IMR-90 (cell line): ENCODE results near the gene ANKUB1. TPM values are rescaled to one million over a fixed set of nuclear protein-coding genes. Genes with fewer than 3 reads are reported as not detected.

Experiments used
- ATAC-seq: fragments of 200-7000 bp; cut with Tn5 transposase; 2 replicates; pipeline ENCODE4 v1.9.1; 2020; ENCODE audit warnings: low read depth, mild to moderate bottlenecking, moderate library complexity
- BruUV-seq: library from RNA; stranded (reverse); fragments of 400-500 nt; replicated peaks from 2 replicates; lab custom pipeline; 2021; lab: Mats Ljungman, UMichigan
- CTCF ChIA-PET: fragments of 300-600 bp; formaldehyde crosslinking; extraction: SDS; loops from one replicate; lab custom pipeline; 2021; ENCODE audit warnings: antibody characterized with exemption; lab: Yijun Ruan, JAX
- POLR2A ChIA-PET: fragments of 300-600 bp; sonication (Branson Sonifier 250); formaldehyde crosslinking; loops from one replicate; lab custom pipeline; 2022; ENCODE audit warnings: antibody characterized with exemption; ENCODE audit not compliant: unreplicated experiment; lab: Charles Lee
- DNase-seq: peaks from one replicate; pipeline ENCODE4 v3.0.0; 2013
- H2AFZ ChIP-seq: replicated peaks from 2 replicates; pipeline ENCODE3; 2013; ENCODE audit warnings: low read length, mild to moderate bottlenecking; ENCODE audit not compliant: poor library complexity
- H2AK5ac ChIP-seq: 2 replicates; pipeline ENCODE4 v1.6.1; 2013; ENCODE audit warnings: low read depth, low read length, inconsistent platforms
- H2AK9ac ChIP-seq: replicated peaks from 2 replicates; pipeline ENCODE3; 2013; ENCODE audit warnings: mild to moderate bottlenecking, low read depth, low read length, moderate library complexity; ENCODE audit not compliant: poor library complexity
- H2BK120ac ChIP-seq: 2 replicates; pipeline ENCODE4 v1.6.1; 2013; ENCODE audit warnings: low read depth, low read length, inconsistent platforms
- H2BK15ac ChIP-seq: 3 replicates; pipeline ENCODE4 v1.6.1; 2013; ENCODE audit warnings: low read depth, low read length, inconsistent platforms
- H2BK20ac ChIP-seq: 2 replicates; pipeline ENCODE4 v1.6.1; 2013; ENCODE audit warnings: low read depth, mild to moderate bottlenecking, inconsistent platforms, low read length, moderate library complexity
- H2BK5ac ChIP-seq: 2 replicates; pipeline ENCODE4 v1.6.1; 2013; ENCODE audit warnings: mild to moderate bottlenecking, low read depth, low read length, inconsistent platforms; ENCODE audit not compliant: poor library complexity, severe bottlenecking
- H3K14ac ChIP-seq: replicated peaks from 2 replicates; pipeline ENCODE4 v1.6.1; 2013; ENCODE audit warnings: low read depth, low read length, inconsistent platforms
- H3K18ac ChIP-seq: 2 replicates; pipeline ENCODE4 v1.6.1; 2013; ENCODE audit warnings: low read depth, low read length, control low read depth
- H3K23ac ChIP-seq: 2 replicates; pipeline ENCODE4 v1.6.1; 2013; ENCODE audit warnings: low read depth, low read length, inconsistent platforms
- H3K27ac ChIP-seq: 2 replicates; pipeline ENCODE4 v1.5.1; 2013; ENCODE audit warnings: mild to moderate bottlenecking, control low read depth, low read length; ENCODE audit not compliant: insufficient read depth
- H3K27me3 ChIP-seq: 2 replicates; pipeline ENCODE4 v1.6.1; 2013; ENCODE audit warnings: low read length; ENCODE audit not compliant: control insufficient read depth, insufficient read depth
- H3K36me3 ChIP-seq: 2 replicates; pipeline ENCODE4 v1.6.1; 2013; ENCODE audit warnings: low read length, mixed read lengths; ENCODE audit not compliant: control insufficient read depth, insufficient read depth
- H3K4ac ChIP-seq: 2 replicates; pipeline ENCODE4 v1.6.1; 2013; ENCODE audit warnings: low read depth, low read length, inconsistent platforms
- H3K4me1 ChIP-seq: 2 replicates; pipeline ENCODE4 v1.6.1; 2013; ENCODE audit warnings: low read length, mixed read lengths; ENCODE audit not compliant: control insufficient read depth, insufficient read depth
- H3K4me2 ChIP-seq: 2 replicates; pipeline ENCODE4 v1.6.1; 2013; ENCODE audit warnings: low read depth, mild to moderate bottlenecking, control low read depth, low read length, moderate library complexity
- H3K4me3 ChIP-seq: 2 replicates; pipeline ENCODE4 v1.5.1; 2013; ENCODE audit warnings: low read depth, mild to moderate bottlenecking, control low read depth, low read length, moderate library complexity; ENCODE audit not compliant: insufficient read depth
- H3K56ac ChIP-seq: 2 replicates; pipeline ENCODE4 v1.6.1; 2013; ENCODE audit warnings: low read length, inconsistent platforms; ENCODE audit not compliant: insufficient read depth; ENCODE audit errors: extremely low read depth
- H3K79me1 ChIP-seq, 2 experiments: 2 replicates each; pipeline ENCODE4 v1.6.1; 2013; ENCODE audit warnings: low read length in 2 of 2, inconsistent platforms in 1 of 2, low read depth in 1 of 2
- H3K9ac ChIP-seq: 2 replicates; pipeline ENCODE4 v1.6.1; 2013; ENCODE audit warnings: low read depth, low read length, control low read depth
- H3K9me1 ChIP-seq: 2 replicates; pipeline ENCODE4 v1.6.1; 2013; ENCODE audit warnings: low read length, inconsistent platforms; ENCODE audit not compliant: insufficient read depth
- H3K9me3 ChIP-seq: 2 replicates; pipeline ENCODE4 v1.6.1; 2013; ENCODE audit warnings: low read length; ENCODE audit not compliant: control insufficient read depth, insufficient read depth
- H4K20me1 ChIP-seq: 2 replicates; pipeline ENCODE4 v1.6.1; 2013; ENCODE audit warnings: low read length, inconsistent platforms; ENCODE audit not compliant: insufficient read depth
- H4K5ac ChIP-seq: 2 replicates; pipeline ENCODE4 v1.6.1; 2013; ENCODE audit warnings: mild to moderate bottlenecking, low read depth, low read length, control low read depth
- H4K8ac ChIP-seq, 2 experiments: 2 replicates each; pipeline ENCODE4 v1.6.1; 2013; ENCODE audit warnings: low read depth in 2 of 2, low read length in 2 of 2, control low read depth in 1 of 2, inconsistent platforms in 1 of 2
- H4K91ac ChIP-seq: 2 replicates; pipeline ENCODE4 v1.6.1; 2013; ENCODE audit warnings: low read depth, low read length, inconsistent platforms; ENCODE audit not compliant: insufficient read depth
- BHLHE40 ChIP-seq: fragments of 150-350 bp; IDR thresholded peaks from 2 replicates; pipeline ENCODE4 v1.6.1; 2016; ENCODE audit warnings: mild to moderate bottlenecking, low read depth, low read length
- FOS ChIP-seq: fragments of 150-350 bp; IDR thresholded peaks from 2 replicates; pipeline ENCODE4 v1.6.1; 2016; ENCODE audit warnings: low read depth, low read length
- MAFK ChIP-seq: IDR thresholded peaks from 2 replicates; pipeline ENCODE4 v1.6.1; 2012; ENCODE audit warnings: low read depth, low read length, improper control_type of control experiment
- MXI1 ChIP-seq: IDR thresholded peaks from 2 replicates; pipeline ENCODE4 v1.6.1; 2012; ENCODE audit warnings: low read depth, mild to moderate bottlenecking, low read length, moderate library complexity, borderline replicate concordance
- POLR2A ChIP-seq: IDR thresholded peaks from 2 replicates; pipeline ENCODE4 v1.6.1; 2012; ENCODE audit warnings: mild to moderate bottlenecking, low read depth, low read length
- RFX5 ChIP-seq: IDR thresholded peaks from 2 replicates; pipeline ENCODE4 v1.8.0; 2012; ENCODE audit warnings: low read depth, mild to moderate bottlenecking, low read length, moderate library complexity
- SMC3 ChIP-seq: fragments of 150-350 bp; IDR thresholded peaks from 2 replicates; pipeline ENCODE4 v1.6.1; 2016; ENCODE audit warnings: low read depth, mild to moderate bottlenecking, antibody characterized with exemption, low read length, moderate library complexity
- dilution Hi-C: fragments of 300-500 bp; cut with HindIII; formaldehyde crosslinking; loops from one replicate; pipeline ENCODE4 v1.14.3; 2018; ENCODE audit warnings: low sequenced_read_pairs; ENCODE audit not compliant: unreplicated experiment
- in situ Hi-C: fragments of 300-500 bp; cut with MboI; formaldehyde crosslinking; loops from 3 replicates; pipeline ENCODE4 v1.14.3; 2019; ENCODE audit warnings: low sequenced_read_pairs, inconsistent platforms, mixed read lengths
- intact Hi-C: fragments of 100-400 bp; cut with micrococcal nuclease; formaldehyde crosslinking; loops from 2 replicates; pipeline ENCODE4 v1.10.0; 2022
- polyA plus RNA-seq, 3 experiments: library from polyadenylated mRNA; depleted of rRNA; stranded (reverse); fragments of >200 nt; gene quantifications; 2 replicates each; pipeline ENCODE4 v1.2.3, GENCODE V29; 2012; ENCODE audit warnings: low replicate concordance in 1 of 3
- total RNA-seq: library from RNA; depleted of rRNA; stranded (reverse); fragments of >200 nt; gene quantifications from 2 replicates; pipeline ENCODE4 v1.2.3, GENCODE V29; 2012
- TF ChIP-seq, protein P1 (sequence below): fragments of 150-350 bp; IDR thresholded peaks from 2 replicates; pipeline ENCODE4 v1.6.1; 2016; ENCODE audit warnings: low read depth, mild to moderate bottlenecking, low read length, moderate library complexity, borderline replicate concordance

ANKUB1 gene
- total and polyA plus RNA-seq, 2 of the 4 experiments (the other 2 are of a cell fraction): not detected

GRCh38 chr3:149736953-149737205, 55.5 kb downstream of the ANKUB1 start:
- peaks cover 3% of the 10 kb centered on the region for H3K36me3 ChIP-seq
- no peak overlapping the region for H3K56ac ChIP-seq
- no peaks in the 10 kb centered on the region for H4K20me1 ChIP-seq
- H4K5ac ChIP-seq: no peak overlapping the region
- peaks cover 4% of the 10 kb centered on the region for H3K4me1 ChIP-seq
- H3K4me3 ChIP-seq: no peak overlapping the region
- dilution Hi-C loops (loop anchor here (25.0 kb wide), 1 partner anchor 225 kb away; no protein-coding TSS in a partner anchor), in situ Hi-C loops (no loop called here), intact Hi-C loops (no loop called here)
- H4K91ac ChIP-seq: no peak overlapping the region
- no peaks in the 10 kb centered on the region for H3K9me3 ChIP-seq
- H2AK9ac ChIP-seq: no peak overlapping the region
- no peak overlapping the region for H3K27ac ChIP-seq
- CTCF ChIA-PET: no interaction called here
- no peak overlapping the region for H2BK120ac ChIP-seq
- H3K18ac ChIP-seq: no peak overlapping the region
- no peak overlapping the region for H2BK15ac ChIP-seq
- no peak overlapping the region for H3K23ac ChIP-seq
- DNase-seq (no peak), ATAC-seq (no peak)
- peaks cover 2 to 3% of the 10 kb centered on the region in 2 experiments; a peak in 2 of 4 replicates for H3K79me1 ChIP-seq
- no peaks in the 10 kb centered on the region for H3K9me1 ChIP-seq
- H3K4ac ChIP-seq: no peak overlapping the region
- no peak overlapping the region for H2BK20ac ChIP-seq
- no peak overlapping the region for H2AK5ac ChIP-seq
- H2AFZ ChIP-seq: no peak overlapping the region
- H3K4me2 ChIP-seq: no peak overlapping the region
- POLR2A ChIA-PET: interaction anchor here (0.5 kb wide), 1 partner anchor 226 kb away, joined by 4 read pairs; no protein-coding TSS in a partner anchor
- BruUV-seq: no TSS peak
- TF ChIP-seq SMC3: no peak
- TF ChIP-seq POLR2A: no peak
- TF ChIP-seq MAFK: no peak
- TF ChIP-seq, protein P1, sequence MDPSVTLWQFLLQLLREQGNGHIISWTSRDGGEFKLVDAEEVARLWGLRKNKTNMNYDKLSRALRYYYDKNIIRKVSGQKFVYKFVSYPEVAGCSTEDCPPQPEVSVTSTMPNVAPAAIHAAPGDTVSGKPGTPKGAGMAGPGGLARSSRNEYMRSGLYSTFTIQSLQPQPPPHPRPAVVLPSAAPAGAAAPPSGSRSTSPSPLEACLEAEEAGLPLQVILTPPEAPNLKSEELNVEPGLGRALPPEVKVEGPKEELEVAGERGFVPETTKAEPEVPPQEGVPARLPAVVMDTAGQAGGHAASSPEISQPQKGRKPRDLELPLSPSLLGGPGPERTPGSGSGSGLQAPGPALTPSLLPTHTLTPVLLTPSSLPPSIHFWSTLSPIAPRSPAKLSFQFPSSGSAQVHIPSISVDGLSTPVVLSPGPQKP: no peak
- TF ChIP-seq FOS: no peak
- TF ChIP-seq RFX5: no peak
- no peak for TF ChIP-seq BHLHE40
- TF ChIP-seq MXI1: no peak
- H3K14ac ChIP-seq: no peak overlapping the region
- H3K27me3 ChIP-seq: no peaks in the 10 kb centered on the region
- no peak overlapping the region for H2BK5ac ChIP-seq
- no peak overlapping the region for H3K9ac ChIP-seq
- no peak overlapping the region for H4K8ac ChIP-seq
